AG04450 (cell line): ENCODE results near the gene CHRNG. TPM values are rescaled to one million over a fixed set of nuclear protein-coding genes. Genes with fewer than 3 reads are reported as not detected.

Experiments
- CTCF ChIA-PET: fragments of 300-600, 350-600 bp; formaldehyde crosslinking; extraction: SDS; loops from one replicate; lab custom pipeline; 2022; ENCODE audit warnings: antibody characterized with exemption, inconsistent platforms; lab: Charles Lee
- POLR2A ChIA-PET: fragments of 350-600 bp; formaldehyde crosslinking; extraction: SDS; loops from one replicate; lab custom pipeline; 2021; ENCODE audit warnings: antibody characterized with exemption, inconsistent platforms; lab: Yijun Ruan, JAX
- DNase-seq: peaks from one replicate; pipeline ENCODE4 v3.0.0-alpha.2; 2011; ENCODE audit warnings: low read depth, low spot score
- H3K27ac ChIP-seq: one replicate; pipeline ENCODE4 v1.5.1; 2012; ENCODE audit warnings: low read depth, low read length, control low read depth
- H3K27me3 ChIP-seq: one replicate; pipeline ENCODE4 v1.6.0; 2012; ENCODE audit warnings: low read length; ENCODE audit not compliant: control insufficient read depth, insufficient read depth
- H3K4me3 ChIP-seq: 2 replicates; pipeline ENCODE4 v1.5.1; 2011; ENCODE audit warnings: mild to moderate bottlenecking, low read depth, low read length, control low read depth
- H3K9me3 ChIP-seq: 2 replicates; pipeline ENCODE4 v1.5.1; 2012; ENCODE audit warnings: low read length; ENCODE audit not compliant: control insufficient read depth, insufficient read depth
- polyA plus RNA-seq: library from polyadenylated mRNA; depleted of rRNA; stranded (reverse); fragments of >200 nt; gene quantifications from 2 replicates; pipeline ENCODE4 v1.2.3, GENCODE V29; 2011
- TF ChIP-seq, protein P1 (sequence below): IDR thresholded peaks from 2 replicates; pipeline ENCODE4 v1.5.1; 2011; ENCODE audit warnings: low read depth, low read length, control low read depth, inconsistent platforms

The CHRNG gene
- polyA plus RNA-seq, 1 experiment, result not detected

DNA sequence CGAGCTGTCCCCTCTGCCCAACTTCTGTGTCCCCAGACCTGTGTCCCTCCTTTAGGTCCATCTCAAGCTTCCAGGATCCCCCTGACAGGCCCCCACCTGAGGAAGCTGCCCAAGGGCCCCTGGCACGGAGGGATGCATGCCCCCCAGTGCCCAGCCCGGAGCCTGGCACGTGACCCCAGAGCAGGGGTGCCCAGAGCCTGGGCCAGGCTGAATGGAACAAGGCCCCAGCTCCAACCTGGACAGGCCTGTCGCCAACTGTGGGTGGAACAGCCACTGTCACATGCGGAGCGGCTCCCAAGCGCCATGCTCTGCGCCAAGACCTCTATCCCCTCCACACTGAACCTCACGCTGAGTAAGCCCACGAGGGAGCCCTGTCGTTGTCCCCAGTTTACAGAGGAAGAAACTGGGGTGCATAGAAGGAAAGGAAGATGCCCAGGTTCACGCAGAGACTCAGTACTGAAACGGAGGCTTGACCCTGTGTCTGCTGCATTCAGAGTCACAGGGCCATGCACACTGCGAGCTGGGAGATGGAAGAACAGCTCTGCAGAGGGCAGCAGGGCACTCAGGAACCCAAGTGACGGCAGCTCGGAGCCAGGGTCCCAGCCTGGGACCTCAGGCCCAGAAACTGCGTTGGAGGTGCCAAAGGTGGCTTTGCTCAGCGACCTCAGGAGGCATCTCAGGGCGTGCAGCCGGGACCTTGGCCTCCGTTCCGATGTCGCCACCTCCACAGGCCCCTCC, 46.4 kb upstream of the CHRNG start:
- ChIA-PET CTCF (no interaction called here), POLR2A (no interaction called here)
- H3K27me3 ChIP-seq, result peaks cover 32% of the 10 kb centered on the region
- TF ChIP-seq, protein P1, sequence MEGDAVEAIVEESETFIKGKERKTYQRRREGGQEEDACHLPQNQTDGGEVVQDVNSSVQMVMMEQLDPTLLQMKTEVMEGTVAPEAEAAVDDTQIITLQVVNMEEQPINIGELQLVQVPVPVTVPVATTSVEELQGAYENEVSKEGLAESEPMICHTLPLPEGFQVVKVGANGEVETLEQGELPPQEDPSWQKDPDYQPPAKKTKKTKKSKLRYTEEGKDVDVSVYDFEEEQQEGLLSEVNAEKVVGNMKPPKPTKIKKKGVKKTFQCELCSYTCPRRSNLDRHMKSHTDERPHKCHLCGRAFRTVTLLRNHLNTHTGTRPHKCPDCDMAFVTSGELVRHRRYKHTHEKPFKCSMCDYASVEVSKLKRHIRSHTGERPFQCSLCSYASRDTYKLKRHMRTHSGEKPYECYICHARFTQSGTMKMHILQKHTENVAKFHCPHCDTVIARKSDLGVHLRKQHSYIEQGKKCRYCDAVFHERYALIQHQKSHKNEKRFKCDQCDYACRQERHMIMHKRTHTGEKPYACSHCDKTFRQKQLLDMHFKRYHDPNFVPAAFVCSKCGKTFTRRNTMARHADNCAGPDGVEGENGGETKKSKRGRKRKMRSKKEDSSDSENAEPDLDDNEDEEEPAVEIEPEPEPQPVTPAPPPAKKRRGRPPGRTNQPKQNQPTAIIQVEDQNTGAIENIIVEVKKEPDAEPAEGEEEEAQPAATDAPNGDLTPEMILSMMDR, result no peak
- no peak for DNase-seq
- no peak overlapping the region for H3K4me3 ChIP-seq
- no peak overlapping the region for H3K27ac ChIP-seq
- no peaks in the 10 kb centered on the region; the same call in 1 of the 2 replicates for H3K9me3 ChIP-seq

DNA sequence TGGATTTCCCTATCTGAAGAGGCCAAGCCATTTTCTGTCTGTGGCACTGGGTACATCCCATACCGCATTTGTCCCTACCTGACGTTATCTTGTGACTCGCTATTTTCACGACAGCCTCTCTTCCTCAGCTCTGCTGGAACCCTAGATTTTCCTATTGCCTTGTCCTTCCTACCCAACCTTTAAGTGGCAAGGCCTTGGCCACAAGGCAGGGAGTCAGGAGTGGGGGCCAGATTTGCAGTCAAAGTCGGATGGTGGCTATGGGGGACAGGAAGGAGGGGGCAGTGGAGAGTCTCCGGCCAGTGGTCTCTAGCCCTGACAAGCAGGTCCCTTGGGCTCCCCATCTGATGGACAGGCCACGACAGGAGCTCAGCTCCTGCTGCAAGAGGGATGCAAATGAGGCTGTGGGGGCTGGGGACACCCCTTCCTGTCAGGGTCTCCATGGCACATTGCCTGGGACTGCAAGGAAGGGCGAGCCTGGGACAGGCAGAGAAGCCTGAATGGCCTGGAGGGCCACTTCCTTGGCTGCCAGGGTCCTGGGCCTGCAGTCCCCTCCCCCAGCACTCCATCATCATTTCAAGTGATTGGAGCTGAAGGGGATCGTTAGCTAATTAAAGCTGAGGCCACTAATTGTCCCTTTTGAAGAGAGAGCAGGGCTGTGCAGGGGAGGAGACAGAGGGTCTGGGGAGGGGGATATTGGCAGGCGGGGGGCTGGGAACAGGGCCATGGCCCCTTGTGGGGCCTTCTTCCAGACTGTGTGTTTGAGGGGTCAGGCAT, 45.6 kb upstream of the CHRNG start:
- no peak for DNase-seq
- Histone ChIP-seq H3K4me3 (no peak overlapping the region), H3K9me3 (no peaks in the 10 kb centered on the region; the same call in 1 of the 2 replicates), H3K27me3 (peaks cover 25% of the 10 kb centered on the region), H3K27ac (no peak overlapping the region)
- CTCF ChIA-PET, result interaction anchor here (0.6 kb wide), 1 partner anchor 54 kb away, joined by 3 read pairs; no protein-coding TSS in a partner anchor
- POLR2A ChIA-PET, result no interaction called here
- TF ChIP-seq, protein P1, result no peak

DNA sequence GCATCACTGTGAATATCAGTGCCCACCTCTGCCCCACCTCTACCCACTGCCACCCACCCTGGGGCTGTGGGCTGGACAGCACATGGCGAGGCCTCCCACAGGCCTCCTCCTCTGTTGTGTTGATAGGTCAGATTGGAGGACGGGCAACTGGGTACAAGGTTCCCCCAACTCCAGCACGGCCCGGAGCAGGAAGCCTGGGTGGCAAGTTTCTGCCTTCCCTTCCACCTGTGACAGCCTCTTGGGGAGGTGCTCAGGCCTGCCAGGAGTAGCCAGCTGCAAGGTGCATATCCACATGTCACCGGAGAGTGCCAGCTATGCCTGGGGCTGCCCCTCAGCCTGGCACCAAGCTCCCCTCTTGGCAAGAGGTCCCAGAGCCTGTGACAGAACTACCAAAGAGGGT, 45.0 kb upstream of the CHRNG start:
- ChIA-PET CTCF (interaction anchor here (0.6 kb wide), 1 partner anchor 55 kb away, joined by 3 read pairs; no protein-coding TSS in a partner anchor), POLR2A (no interaction called here)
- Histone ChIP-seq H3K4me3 (no peak overlapping the region), H3K9me3 (no peaks in the 10 kb centered on the region; the same call in 1 of the 2 replicates), H3K27me3 (peaks cover 25% of the 10 kb centered on the region), H3K27ac (no peak overlapping the region)
- TF ChIP-seq, protein P1, result no peak
- no peak for DNase-seq

DNA sequence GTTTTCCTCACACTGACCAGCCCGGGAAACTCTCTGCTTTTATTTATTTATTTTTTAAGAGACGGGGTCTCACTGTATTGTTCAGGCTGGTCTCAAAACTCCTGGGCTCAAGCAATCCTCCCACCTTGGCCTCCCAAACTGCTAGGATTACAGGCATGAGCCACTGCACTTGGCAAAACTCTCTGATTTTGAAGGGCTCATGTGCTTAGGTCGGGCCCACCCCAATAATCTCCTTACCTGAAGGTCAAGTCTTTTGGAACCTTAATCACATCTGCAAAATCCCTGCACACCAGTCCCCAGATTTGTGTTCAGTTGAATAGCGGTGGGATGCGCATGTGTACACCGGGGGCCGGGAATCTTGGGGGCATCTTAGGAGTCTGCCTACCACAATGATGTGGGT, 44.2 kb upstream of the CHRNG start:
- CTCF ChIA-PET, result no interaction called here
- DNase-seq, result no peak
- TF ChIP-seq, protein P1, result no peak
- H3K9me3 ChIP-seq, result no peaks in the 10 kb centered on the region; the same call in 1 of the 2 replicates
- peaks cover 22% of the 10 kb centered on the region for H3K27me3 ChIP-seq
- H3K27ac ChIP-seq, result no peak overlapping the region
- POLR2A ChIA-PET, result no interaction called here
- no peak overlapping the region for H3K4me3 ChIP-seq
